Stimulated activated CD4-positive, alpha-beta T cell treated with anti-CD3 and anti-CD28 coated beads, Interleukin-1b, Interleukin-23, amount 100 ng/mL, for 4 hours (primary cell): ENCODE measurements around the gene TBCA.

Experiments used
- DNase-seq, 2 donors: peaks; one replicate each; pipeline ENCODE4 v3.0.0-alpha.2; 2020; ENCODE audit warnings: low read depth in 2 of 2

Gene TBCA

DNA sequence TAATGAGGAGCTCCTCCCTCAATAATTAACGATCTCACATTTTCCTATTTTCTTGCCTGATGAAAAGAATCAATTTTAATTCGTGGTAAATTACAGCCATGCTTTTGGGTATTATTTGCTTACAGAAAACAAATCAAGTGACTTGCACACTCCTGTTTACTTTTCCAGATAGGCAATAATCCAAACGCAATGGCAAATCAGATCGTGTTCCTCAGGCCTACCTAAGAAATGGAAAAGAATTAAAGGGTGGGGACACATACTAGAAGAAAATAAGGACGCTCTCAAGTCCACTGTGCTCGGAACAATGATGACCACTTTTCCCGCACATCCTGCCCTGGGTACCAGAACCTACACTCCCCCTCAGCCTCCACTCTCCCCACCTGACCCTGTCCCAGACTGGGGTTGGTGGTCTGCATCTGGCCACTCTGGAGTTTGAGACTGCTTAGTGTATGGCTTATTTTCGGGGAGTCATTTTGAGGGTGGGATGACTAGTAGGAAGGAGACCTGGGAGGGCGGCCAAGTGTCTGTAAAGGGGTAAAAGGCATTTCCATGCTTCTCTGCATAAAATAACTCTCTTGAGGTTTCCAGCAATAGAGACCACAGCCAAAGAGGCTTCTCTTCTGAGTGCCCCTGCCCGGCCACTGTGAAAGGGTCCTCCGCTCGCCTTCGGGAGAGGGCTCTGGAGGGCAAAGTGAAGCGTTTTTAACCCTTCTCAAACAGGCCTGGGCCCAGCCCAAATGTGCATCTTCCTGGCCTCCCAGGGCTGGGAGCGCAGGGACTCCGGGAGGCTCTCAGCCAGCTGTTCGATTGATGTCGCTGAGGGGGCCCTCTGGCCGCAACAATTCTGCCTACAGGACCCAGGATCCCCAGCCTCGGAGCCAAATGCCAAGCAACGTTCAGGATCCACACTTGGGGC lies 133.1 kb downstream of the TBCA start:
- no peak for DNase-seq

DNA sequence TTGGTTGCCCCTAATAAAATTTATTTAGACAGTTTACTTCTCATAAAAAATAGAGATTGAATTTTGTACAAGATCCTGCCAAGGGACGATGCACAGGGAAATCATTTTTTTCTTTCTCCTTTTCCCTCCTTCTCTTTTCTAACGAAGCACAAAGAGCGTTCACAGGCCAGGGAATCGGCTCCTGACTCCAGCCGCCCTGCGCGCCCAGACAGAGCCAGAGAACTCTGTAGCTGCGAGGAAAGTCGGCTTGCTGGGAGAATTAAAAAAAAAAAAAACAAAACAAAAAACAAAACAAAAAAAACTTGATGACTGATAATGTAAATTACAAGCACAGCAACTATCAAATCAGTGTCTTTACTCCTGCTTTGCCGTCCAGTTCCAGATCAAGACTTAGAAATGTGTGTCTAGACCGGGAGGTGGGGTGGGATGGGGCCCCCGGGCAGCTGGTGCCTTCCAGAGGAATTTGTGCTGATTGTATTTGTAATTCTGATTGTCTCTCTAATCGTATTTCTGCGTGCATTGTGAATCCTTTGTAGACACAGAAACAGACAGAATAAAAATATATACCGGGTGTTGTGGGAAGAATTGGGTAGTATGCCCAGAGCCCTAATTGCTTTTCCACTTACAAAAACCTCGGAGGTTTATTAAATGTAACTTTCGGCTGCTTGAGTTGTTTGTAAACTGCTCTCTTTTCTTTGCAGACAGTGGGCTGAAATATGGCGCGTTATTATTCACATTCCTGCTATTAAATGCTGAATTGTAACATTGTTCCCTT lies 134.0 kb downstream of the TBCA start:
- DNase-seq, result no peak

DNA sequence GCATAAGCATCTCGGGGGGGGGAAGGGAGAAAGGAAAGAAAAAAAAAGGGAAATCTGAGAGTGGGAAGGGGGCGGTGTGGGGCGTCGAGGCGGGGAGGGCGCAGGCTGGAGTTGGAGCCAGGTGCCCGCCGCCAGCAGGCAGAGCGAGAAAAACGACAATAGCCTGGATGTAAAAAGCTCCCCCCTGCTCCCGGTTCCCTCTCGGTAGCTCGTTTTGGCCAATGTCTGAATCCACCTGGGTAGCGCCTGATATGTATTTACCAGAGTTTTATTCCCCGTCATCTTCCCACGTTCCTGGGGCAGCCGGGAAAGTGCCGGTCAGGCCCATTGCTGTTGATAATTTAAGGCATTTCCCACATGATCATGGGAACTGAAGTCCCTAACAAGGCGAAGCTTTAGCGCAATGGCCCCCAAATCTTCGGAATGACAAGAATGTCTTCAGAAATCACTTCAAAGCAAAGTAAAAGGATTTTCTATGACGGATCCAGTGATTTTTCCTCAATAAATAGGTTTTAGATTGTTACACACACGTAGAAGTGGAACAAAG lies 134.7 kb downstream of the TBCA start:
- DNase-seq, result no peak
